ENCODE measurements around the gene CKLF.
"Not testable (repeated sequence)": the region's sequence is repeated elsewhere in the genome, so short reads cannot be mapped to it uniquely, and the experiment has no call there.

The CKLF gene

GRCh38 chr16:66592814-66593213 is 40.4 kb downstream of the CKLF start:
- Mint-ChIP-seq H3K4me3 (no peak overlapping the region), H3K27me3 (ENCODE audit: low read depth, poor library complexity) (peaks cover 12% of the 10 kb centered on the region), H3K27ac (no peak overlapping the region), H3K4me1 (no peaks in the 10 kb centered on the region), H3K36me3 (ENCODE audit: low read depth) (no peaks in the 10 kb centered on the region), H3K9me3 (no peaks in the 10 kb centered on the region)
- DNase-seq = no peak
- TF ChIP-seq, protein P1, sequence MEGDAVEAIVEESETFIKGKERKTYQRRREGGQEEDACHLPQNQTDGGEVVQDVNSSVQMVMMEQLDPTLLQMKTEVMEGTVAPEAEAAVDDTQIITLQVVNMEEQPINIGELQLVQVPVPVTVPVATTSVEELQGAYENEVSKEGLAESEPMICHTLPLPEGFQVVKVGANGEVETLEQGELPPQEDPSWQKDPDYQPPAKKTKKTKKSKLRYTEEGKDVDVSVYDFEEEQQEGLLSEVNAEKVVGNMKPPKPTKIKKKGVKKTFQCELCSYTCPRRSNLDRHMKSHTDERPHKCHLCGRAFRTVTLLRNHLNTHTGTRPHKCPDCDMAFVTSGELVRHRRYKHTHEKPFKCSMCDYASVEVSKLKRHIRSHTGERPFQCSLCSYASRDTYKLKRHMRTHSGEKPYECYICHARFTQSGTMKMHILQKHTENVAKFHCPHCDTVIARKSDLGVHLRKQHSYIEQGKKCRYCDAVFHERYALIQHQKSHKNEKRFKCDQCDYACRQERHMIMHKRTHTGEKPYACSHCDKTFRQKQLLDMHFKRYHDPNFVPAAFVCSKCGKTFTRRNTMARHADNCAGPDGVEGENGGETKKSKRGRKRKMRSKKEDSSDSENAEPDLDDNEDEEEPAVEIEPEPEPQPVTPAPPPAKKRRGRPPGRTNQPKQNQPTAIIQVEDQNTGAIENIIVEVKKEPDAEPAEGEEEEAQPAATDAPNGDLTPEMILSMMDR (IDR thresholded peaks at IDR 0.05) = no peak

- DNase-seq = no peak
- peaks cover 8% of the 10 kb centered on the region for H3K27me3 Mint-ChIP-seq (ENCODE audit: low read depth, poor library complexity)
- peaks cover 1% of the 10 kb centered on the region for H3K4me1 Mint-ChIP-seq
- H3K27ac Mint-ChIP-seq = no peak overlapping the region
- H3K4me3 Mint-ChIP-seq = no peak overlapping the region
- H3K9me3 Mint-ChIP-seq = no peaks in the 10 kb centered on the region
- H3K36me3 Mint-ChIP-seq (ENCODE audit: low read depth) = no peaks in the 10 kb centered on the region
- TF ChIP-seq, protein P1 (IDR thresholded peaks at IDR 0.05) = no peak
Measured at GRCh38 chr16:66594739-66595138, 42.4 kb downstream of the CKLF start.

- not testable (repeated sequence) for H3K9me3 Mint-ChIP-seq; H3K36me3 Mint-ChIP-seq (ENCODE audit: low read depth); H3K27me3 Mint-ChIP-seq (ENCODE audit: low read depth, poor library complexity); DNase-seq; H3K4me3 Mint-ChIP-seq; H3K27ac Mint-ChIP-seq
- H3K4me1 Mint-ChIP-seq = peaks cover 13% of the 10 kb centered on the region
Measured at GRCh38 chr16:66596559-66596958, 44.2 kb downstream of the CKLF start.

DNA sequence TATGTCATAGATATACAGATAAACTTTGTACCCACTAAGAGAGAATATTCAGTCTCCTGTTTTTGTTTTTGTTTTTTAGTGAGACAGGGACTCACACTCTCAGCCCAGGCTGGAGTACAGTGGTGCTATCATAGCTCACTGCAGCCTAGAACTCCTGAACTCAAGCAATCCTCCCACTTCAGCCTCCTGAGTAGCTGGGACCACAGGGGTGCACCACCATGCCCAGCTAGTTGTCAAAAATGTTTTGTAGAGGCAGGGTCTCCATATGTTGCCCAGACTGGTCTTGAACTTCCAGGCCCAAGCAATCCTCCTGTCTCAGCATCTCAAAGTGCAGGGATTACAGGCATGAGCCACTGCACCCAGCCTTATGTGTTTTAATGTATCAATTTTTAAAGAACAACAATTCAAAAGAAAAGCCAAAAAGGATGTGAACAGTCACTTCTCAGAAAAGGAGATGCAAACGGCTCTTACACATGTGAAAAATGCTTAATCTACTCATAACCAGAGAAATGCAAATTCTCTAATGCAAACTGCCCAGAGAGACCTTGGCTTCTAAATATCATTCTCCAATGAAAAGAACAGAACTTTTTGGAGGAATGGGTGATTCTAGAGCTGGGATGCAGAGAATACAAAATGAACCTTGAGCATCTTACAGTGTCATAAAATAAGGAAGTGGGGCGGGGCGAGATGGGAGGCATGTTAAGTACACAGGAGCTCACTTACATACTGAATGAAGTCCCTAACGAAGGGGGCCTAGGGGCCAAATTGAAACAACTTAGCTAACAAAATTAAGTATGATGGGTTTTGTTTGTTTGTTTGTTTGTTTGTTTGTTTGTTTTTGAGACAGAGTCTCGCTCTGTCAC is 44.8 kb downstream of the CKLF start:
- DNase-seq = no peak
- peaks cover 3% of the 10 kb centered on the region for H3K27me3 Mint-ChIP-seq (ENCODE audit: low read depth, poor library complexity)
- H3K36me3 Mint-ChIP-seq (ENCODE audit: low read depth) = no peaks in the 10 kb centered on the region
- TF ChIP-seq, protein P1 (IDR thresholded peaks at IDR 0.05) = no peak
- no peak overlapping the region for H3K4me3 Mint-ChIP-seq
- H3K27ac Mint-ChIP-seq = no peak overlapping the region
- no peaks in the 10 kb centered on the region for H3K9me3 Mint-ChIP-seq
- H3K4me1 Mint-ChIP-seq = peaks cover 13% of the 10 kb centered on the region

GRCh38 chr16:66598111-66598510 is 45.7 kb downstream of the CKLF start:
- Mint-ChIP-seq H3K9me3 (no peaks in the 10 kb centered on the region), H3K4me1 (peaks cover 19% of the 10 kb centered on the region), H3K27ac (no peak overlapping the region), H3K36me3 (ENCODE audit: low read depth) (no peaks in the 10 kb centered on the region), H3K4me3 (no peak overlapping the region), H3K27me3 (ENCODE audit: low read depth, poor library complexity) (peaks cover 5% of the 10 kb centered on the region)
- TF ChIP-seq, protein P1 (IDR thresholded peaks at IDR 0.05) = no peak
- no peak for DNase-seq

GRCh38 chr16:66599726-66600125 is 47.4 kb downstream of the CKLF start:
- peaks cover 5% of the 10 kb centered on the region for H3K27me3 Mint-ChIP-seq (ENCODE audit: low read depth, poor library complexity)
- no peak overlapping the region for H3K4me3 Mint-ChIP-seq
- no peak for DNase-seq
- TF ChIP-seq, protein P1 (IDR thresholded peaks at IDR 0.05) = no peak
- H3K4me1 Mint-ChIP-seq = peaks cover 27% of the 10 kb centered on the region
- no peaks in the 10 kb centered on the region for H3K9me3 Mint-ChIP-seq
- no peaks in the 10 kb centered on the region for H3K36me3 Mint-ChIP-seq (ENCODE audit: low read depth)
- no peak overlapping the region for H3K27ac Mint-ChIP-seq

Measured in nephron progenitor cell (in vitro differentiated cells).